HepG2 (cell line): ENCODE data around the gene BCL2L11. TPM values are rescaled to one million over a fixed set of nuclear protein-coding genes. Genes with fewer than 3 reads are reported as not detected.

Experiments used
- ATAC-seq: fragments of 200-7000 bp; cut with Tn5 transposase; 3 replicates; pipeline ENCODE4 v1.9.1; 2020; ENCODE audit warnings: mild to moderate bottlenecking, moderate library complexity
- BruUV-seq: library from RNA; stranded (reverse); fragments of 400-500 nt; replicated peaks from 2 replicates; lab custom pipeline; 2021; lab: Mats Ljungman, UMichigan
- CTCF ChIA-PET: fragments of 300-600 bp; formaldehyde crosslinking; extraction: SDS; loops from one replicate; lab custom pipeline; 2021; ENCODE audit warnings: low total read pairs, inconsistent platforms, low intra/inter-chr PET ratio; lab: Yijun Ruan, JAX
- POLR2A ChIA-PET: fragments of 350-600 bp; sonication (Branson Sonifier 250); formaldehyde crosslinking; loops from one replicate; lab custom pipeline; 2020; ENCODE audit warnings: antibody characterized with exemption, inconsistent platforms; lab: Yijun Ruan, JAX
- DNase-seq: peaks from one replicate; pipeline ENCODE4 v3.0.0-alpha.2; 2015; ENCODE audit warnings: low spot score
- FAIRE-seq: peaks from 3 replicates; lab custom pipeline; 2011; peaks lifted over from hg19 to GRCh38; lab: Jason Lieb, UNC
- H2AFZ ChIP-seq: one replicate; pipeline ENCODE4 v1.6.1; 2011; ENCODE audit warnings: low read length, inconsistent platforms
- H3K27ac ChIP-seq: fragments of 300-600 bp; 3 replicates; pipeline ENCODE4 v1.8.0; 2011; ENCODE audit warnings: mixed run types, mild to moderate bottlenecking, mixed read lengths, low read length, inconsistent platforms; ENCODE audit not compliant: insufficient read depth; ENCODE audit errors: extremely low read length
- H3K27me3 ChIP-seq, 2 experiments: fragments of 200-600 bp in 1 of 2; 2 replicates in 1 of 2; 3 replicates in 1 of 2; pipeline versions ENCODE4 v1.6.0 to v1.8.0; 2011; ENCODE audit warnings: low read length in 2 of 2, mild to moderate bottlenecking in 2 of 2, moderate library complexity in 2 of 2, inconsistent platforms in 1 of 2; ENCODE audit not compliant: insufficient read depth in 2 of 2, control insufficient read depth in 1 of 2
- H3K36me3 ChIP-seq, 2 experiments: fragments of 200-600 bp in 1 of 2; replicated peaks in 1 of 2; 2 replicates in 1 of 2; 3 replicates in 1 of 2; pipeline versions ENCODE4 v1.5.1 to v1.8.0; 2011; ENCODE audit warnings: low read length in 2 of 2, inconsistent platforms in 1 of 2; ENCODE audit not compliant: insufficient read depth in 2 of 2, control insufficient read depth in 1 of 2
- H3K4me1 ChIP-seq: 2 replicates; pipeline ENCODE4 v1.5.1; 2012; ENCODE audit warnings: low read length, inconsistent platforms; ENCODE audit not compliant: insufficient read depth
- H3K4me2 ChIP-seq: 2 replicates; pipeline ENCODE4 v1.6.0; 2011; ENCODE audit warnings: low read depth, low read length, inconsistent platforms
- H3K4me3 ChIP-seq, 3 experiments: fragments of 200-600 bp in 1 of 3; sonication (generic), shearing (Covaris generic) in 1 of 3; replicated peaks in 1 of 3; 2 replicates each; pipeline ENCODE4 v1.5.1; 2011 to 2016; ENCODE audit warnings: low read length in 3 of 3, inconsistent platforms in 2 of 3, low read depth in 2 of 3, mild to moderate bottlenecking in 2 of 3, control low read depth in 1 of 3, mixed read lengths in 1 of 3; ENCODE audit not compliant: insufficient read depth in 1 of 3
- H3K79me2 ChIP-seq: one replicate; pipeline ENCODE4 v1.6.1; 2011; ENCODE audit warnings: low read length, inconsistent platforms; ENCODE audit not compliant: insufficient read depth
- H3K9ac ChIP-seq: 2 replicates; pipeline ENCODE4 v1.6.0; 2011; ENCODE audit warnings: mild to moderate bottlenecking, low read depth, low read length, inconsistent platforms; ENCODE audit not compliant: insufficient read depth
- H3K9me3 ChIP-seq: 2 replicates; pipeline ENCODE4 v1.5.1; 2012; ENCODE audit warnings: mild to moderate bottlenecking, low read length
- H4K20me1 ChIP-seq: 2 replicates; pipeline ENCODE4 v1.6.0; 2011; ENCODE audit warnings: inconsistent platforms, mild to moderate bottlenecking, low read length, moderate library complexity; ENCODE audit not compliant: insufficient read depth
- ARNT ChIP-seq: fragments of 450-650 bp; IDR thresholded peaks from 2 replicates; pipeline ENCODE4 v1.6.1; 2017
- CERS6 ChIP-seq: sonication (generic); formaldehyde crosslinking; IDR thresholded peaks from 2 replicates; pipeline ENCODE4 v1.5.0; 2020; ENCODE audit warnings: missing genetic modification reagents
- EEA1 ChIP-seq: sonication (generic); formaldehyde crosslinking; IDR thresholded peaks from 2 replicates; pipeline ENCODE4 v1.5.1; 2020; ENCODE audit warnings: mild to moderate bottlenecking, missing genetic modification reagents, borderline replicate concordance
- GATAD1 ChIP-seq: IDR thresholded peaks from 2 replicates; pipeline ENCODE4 v1.6.1; 2016; ENCODE audit warnings: missing genetic modification reagents, missing compliant biosample characterization
- KDM1A ChIP-seq: IDR thresholded peaks from 2 replicates; pipeline ENCODE4 v1.6.1; 2016; ENCODE audit warnings: missing compliant biosample characterization
- MAX ChIP-seq: IDR thresholded peaks from 2 replicates; pipeline ENCODE4 v1.6.1; 2012; ENCODE audit warnings: inconsistent platforms
- MTF2 ChIP-seq: sonication (generic); formaldehyde crosslinking; IDR thresholded peaks from 2 replicates; pipeline ENCODE4 v1.5.0; 2020; ENCODE audit warnings: missing genetic modification reagents, borderline replicate concordance
- PCBP1 ChIP-seq: fragments of 200-400 bp; formaldehyde crosslinking; IDR thresholded peaks from 2 replicates; pipeline ENCODE4 v1.6.1; 2017; ENCODE audit warnings: mild to moderate bottlenecking, low read depth, low read length, borderline replicate concordance
- PHF5A ChIP-seq: IDR thresholded peaks from one replicate; pipeline ENCODE4 v1.6.1; 2018; ENCODE audit warnings: low read depth, missing genetic modification reagents; ENCODE audit not compliant: unreplicated experiment
- SNAI1 ChIP-seq: sonication (generic); formaldehyde crosslinking; IDR thresholded peaks from 2 replicates; pipeline ENCODE4 v1.5.0; 2020; ENCODE audit warnings: mild to moderate bottlenecking, missing genetic modification reagents, borderline replicate concordance
- ZMYM3 ChIP-seq: sonication (generic); formaldehyde crosslinking; IDR thresholded peaks from 2 replicates; pipeline ENCODE4 v1.5.1; 2020; ENCODE audit warnings: mild to moderate bottlenecking, missing genetic modification reagents
- ZNF296 ChIP-seq: sonication (generic); formaldehyde crosslinking; conservative IDR thresholded peaks from 2 replicates; pipeline ENCODE4 v1.5.0; 2020; ENCODE audit warnings: mild to moderate bottlenecking, missing genetic modification reagents
- ZNF546 ChIP-seq: sonication (generic); formaldehyde crosslinking; conservative IDR thresholded peaks from 2 replicates; pipeline ENCODE4 v1.8.1; 2023; ENCODE audit warnings: mild to moderate bottlenecking, missing genetic modification reagents
- ZNF567 ChIP-seq: sonication (generic); formaldehyde crosslinking; IDR thresholded peaks from 2 replicates; pipeline ENCODE4 v1.8.1; 2023; ENCODE audit warnings: mild to moderate bottlenecking, missing genetic modification reagents, borderline replicate concordance
- ZNF569 ChIP-seq: sonication (generic); formaldehyde crosslinking; IDR thresholded peaks from 2 replicates; pipeline ENCODE4 v1.5.0; 2020; ENCODE audit warnings: mild to moderate bottlenecking, missing genetic modification reagents, moderate library complexity, borderline replicate concordance
- ZNF572 ChIP-seq: sonication (generic); formaldehyde crosslinking; IDR thresholded peaks from 2 replicates; pipeline ENCODE4 v1.5.1; 2020; ENCODE audit warnings: mild to moderate bottlenecking, missing genetic modification reagents
- ZZZ3 ChIP-seq: sonication (generic); formaldehyde crosslinking; IDR thresholded peaks from 2 replicates; pipeline ENCODE4 v1.4.0; 2020; ENCODE audit warnings: missing genetic modification reagents, mild to moderate bottlenecking, borderline replicate concordance
- WGBS: methylation state at CpG from one replicate; pipeline ENCODE4 v1.1.6; 2017; ENCODE audit warnings: low lambda C conversion rate; 5-methylcytosine and 5-hydroxymethylcytosine counted together
- in situ Hi-C: cut with HindIII; loops from 2 replicates; pipeline ENCODE4 v1.10.0; 2017; ENCODE audit warnings: low pct_unique_long_range_greater_than_20kb; ENCODE audit not compliant: extremely low pct_ligation_motif_present
- intact Hi-C: fragments of 100-400 bp; cut with micrococcal nuclease; formaldehyde crosslinking; loops from one replicate; pipeline ENCODE4 v1.10.0; 2022; ENCODE audit not compliant: unreplicated experiment
- polyA plus RNA-seq, 8 experiments: library from polyadenylated mRNA; depleted of rRNA in 3 of 8; stranded (reverse) in 7 of 8; unstranded in 1 of 8; fragments of >200 nt; fragmentation: Illumina TruSeq in 4 of 8; extraction: Trizol in 4 of 8; gene quantifications; 2 replicates each; pipeline versions ENCODE4 v1.2.1 to v1.2.3, GENCODE V29; 2011 to 2016; ENCODE audit warnings: low read depth in 4 of 8, missing spikeins in 1 of 8, mixed read lengths in 1 of 8; ENCODE audit not compliant: insufficient read depth in 1 of 8
- total RNA-seq, 5 experiments: library from RNA; depleted of rRNA; stranded (reverse); fragments of >200 nt; fragmentation: Illumina TruSeq; extraction: Trizol; gene quantifications; 2 replicates each; pipeline ENCODE4 v1.2.3, GENCODE V29; 2016; ENCODE audit warnings: low read depth in 1 of 5
- TF ChIP-seq, protein P1 (sequence below): sonication (generic); formaldehyde crosslinking; IDR thresholded peaks from 2 replicates; pipeline ENCODE4 v1.4.0; 2020; ENCODE audit warnings: missing genetic modification reagents
- TF ChIP-seq, protein P2 (sequence below): sonication (generic); formaldehyde crosslinking; IDR thresholded peaks from 2 replicates; pipeline ENCODE4 v1.8.1; 2023; ENCODE audit warnings: mild to moderate bottlenecking, missing genetic modification reagents

The BCL2L11 gene
- total and polyA plus RNA-seq, 2 of the 13 experiments (the other 11 are each of a cell fraction or from before 2014, with no cell fraction given), result 6.1 to 9.7 TPM

DNA sequence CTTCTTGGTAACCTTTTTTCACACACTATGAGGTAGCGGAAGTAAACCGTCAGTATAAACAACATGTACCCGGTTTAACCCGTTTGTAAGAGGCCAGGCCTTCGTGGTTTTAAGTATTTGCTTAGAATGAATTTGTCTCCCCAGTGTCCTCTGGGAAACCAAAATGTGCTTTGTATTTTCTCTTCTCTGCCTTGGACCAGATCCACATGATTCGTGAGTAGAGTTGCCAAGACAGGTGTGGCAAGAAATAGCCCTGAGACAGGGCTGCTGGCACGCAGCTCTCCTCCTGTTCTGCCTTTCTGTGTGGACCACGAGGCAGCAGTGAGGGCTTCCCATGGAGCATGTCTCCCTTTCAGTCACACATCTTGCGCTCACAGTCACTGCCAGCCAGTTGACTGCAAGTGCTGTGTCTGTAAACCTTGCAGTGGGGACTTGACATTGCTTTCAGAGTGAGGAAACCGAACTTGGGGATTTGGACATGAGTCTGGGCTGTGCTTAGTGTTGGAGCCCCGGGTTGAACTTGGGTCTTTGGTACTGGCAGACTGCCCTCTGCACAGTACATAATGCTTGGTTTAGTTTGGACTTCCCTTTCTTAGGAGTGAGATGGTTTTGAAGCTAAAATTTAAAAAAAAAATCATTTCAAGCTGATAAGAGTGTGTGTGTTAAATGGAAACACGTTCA is 19.1 kb downstream of the BCL2L11 start:
- H3K36me3 ChIP-seq, result peaks cover 17 to 72% of the 10 kb centered on the region in 2 experiments
- FAIRE-seq, result no peak
- in situ Hi-C loops (no loop called here), intact Hi-C loops (no loop called here)
- H3K9me3 ChIP-seq, result no peaks in the 10 kb centered on the region
- 80% methylated on average over 12 of the region's 12 CpGs for WGBS
- H3K4me2 ChIP-seq, result no peak overlapping the region
- H2AFZ ChIP-seq, result no peak overlapping the region
- no peak overlapping the region for H3K4me3 ChIP-seq
- no peak overlapping the region for H3K9ac ChIP-seq
- no peak for DNase-seq
- BruUV-seq, result no TSS peak
- H4K20me1 ChIP-seq, result peaks cover 5% of the 10 kb centered on the region; the same call in 1 of the 2 replicates
- no peaks in the 10 kb centered on the region for H3K27me3 ChIP-seq
- ChIA-PET CTCF (no interaction called here), POLR2A (interaction anchor here (1.2 kb wide), 1 partner anchor 19 kb away, joined by 5 read pairs; the partner anchor contains the start of gene BCL2L11)
- H3K27ac ChIP-seq, result no peak overlapping the region
- H3K4me1 ChIP-seq, result peaks cover 21% of the 10 kb centered on the region
- ATAC-seq, result no peak
- H3K79me2 ChIP-seq, result peaks cover 59% of the 10 kb centered on the region
- TF ChIP-seq CERS6 (CRISPR knock-in tag) (no peak), SNAI1 (no peak), ZNF567 (CRISPR knock-in tag) (no peak), ZZZ3 (no peak), MTF2 (CRISPR knock-in tag) (no peak), ZNF572 (CRISPR knock-in tag) (no peak), PCBP1 (no peak), MAX (no peak), ZNF569 (CRISPR knock-in tag) (no peak), ZNF546 (CRISPR knock-in tag) (no peak), ZMYM3 (no peak), ZNF296 (CRISPR knock-in tag) (no peak), ARNT (no peak), EEA1 (CRISPR knock-in tag) (no peak), KDM1A (no peak), GATAD1 (no peak), PHF5A (CRISPR knock-in tag) (no peak)
- TF ChIP-seq, protein P1, sequence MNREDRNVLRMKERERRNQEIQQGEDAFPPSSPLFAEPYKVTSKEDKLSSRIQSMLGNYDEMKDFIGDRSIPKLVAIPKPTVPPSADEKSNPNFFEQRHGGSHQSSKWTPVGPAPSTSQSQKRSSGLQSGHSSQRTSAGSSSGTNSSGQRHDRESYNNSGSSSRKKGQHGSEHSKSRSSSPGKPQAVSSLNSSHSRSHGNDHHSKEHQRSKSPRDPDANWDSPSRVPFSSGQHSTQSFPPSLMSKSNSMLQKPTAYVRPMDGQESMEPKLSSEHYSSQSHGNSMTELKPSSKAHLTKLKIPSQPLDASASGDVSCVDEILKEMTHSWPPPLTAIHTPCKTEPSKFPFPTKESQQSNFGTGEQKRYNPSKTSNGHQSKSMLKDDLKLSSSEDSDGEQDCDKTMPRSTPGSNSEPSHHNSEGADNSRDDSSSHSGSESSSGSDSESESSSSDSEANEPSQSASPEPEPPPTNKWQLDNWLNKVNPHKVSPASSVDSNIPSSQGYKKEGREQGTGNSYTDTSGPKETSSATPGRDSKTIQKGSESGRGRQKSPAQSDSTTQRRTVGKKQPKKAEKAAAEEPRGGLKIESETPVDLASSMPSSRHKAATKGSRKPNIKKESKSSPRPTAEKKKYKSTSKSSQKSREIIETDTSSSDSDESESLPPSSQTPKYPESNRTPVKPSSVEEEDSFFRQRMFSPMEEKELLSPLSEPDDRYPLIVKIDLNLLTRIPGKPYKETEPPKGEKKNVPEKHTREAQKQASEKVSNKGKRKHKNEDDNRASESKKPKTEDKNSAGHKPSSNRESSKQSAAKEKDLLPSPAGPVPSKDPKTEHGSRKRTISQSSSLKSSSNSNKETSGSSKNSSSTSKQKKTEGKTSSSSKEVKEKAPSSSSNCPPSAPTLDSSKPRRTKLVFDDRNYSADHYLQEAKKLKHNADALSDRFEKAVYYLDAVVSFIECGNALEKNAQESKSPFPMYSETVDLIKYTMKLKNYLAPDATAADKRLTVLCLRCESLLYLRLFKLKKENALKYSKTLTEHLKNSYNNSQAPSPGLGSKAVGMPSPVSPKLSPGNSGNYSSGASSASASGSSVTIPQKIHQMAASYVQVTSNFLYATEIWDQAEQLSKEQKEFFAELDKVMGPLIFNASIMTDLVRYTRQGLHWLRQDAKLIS, result no peak
- TF ChIP-seq, protein P2, sequence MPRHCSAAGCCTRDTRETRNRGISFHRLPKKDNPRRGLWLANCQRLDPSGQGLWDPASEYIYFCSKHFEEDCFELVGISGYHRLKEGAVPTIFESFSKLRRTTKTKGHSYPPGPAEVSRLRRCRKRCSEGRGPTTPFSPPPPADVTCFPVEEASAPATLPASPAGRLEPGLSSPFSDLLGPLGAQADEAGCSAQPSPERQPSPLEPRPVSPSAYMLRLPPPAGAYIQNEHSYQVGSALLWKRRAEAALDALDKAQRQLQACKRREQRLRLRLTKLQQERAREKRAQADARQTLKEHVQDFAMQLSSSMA (CRISPR knock-in tag), result no peak
